MM.1S (cell line): ENCODE measurements around the gene SUPT3H.
"Not testable (repeated sequence)": the region's sequence is repeated elsewhere in the genome, so short reads cannot be mapped to it uniquely, and the experiment has no call there.

Experiments used
- DNase-seq: peaks from one replicate; pipeline ENCODE4 v3.0.0-alpha.2; 2015
- H2AFZ ChIP-seq: fragments of 300-600 bp; sonication (generic); 2 replicates; pipeline ENCODE4 v1.6.0; 2016; ENCODE audit warnings: antibody characterized with exemption, low read length
- H3F3A ChIP-seq: fragments of 300-600 bp; sonication (generic); 2 replicates; pipeline ENCODE4 v1.6.1; 2016; ENCODE audit warnings: mild to moderate bottlenecking, antibody characterized with exemption, low read length, moderate library complexity, mixed read lengths; ENCODE audit not compliant: insufficient read depth
- H3K27ac ChIP-seq: fragments of 300-600 bp; sonication (generic); 2 replicates; pipeline ENCODE4 v1.5.1; 2016; ENCODE audit warnings: mild to moderate bottlenecking, low read length
- H3K27me3 ChIP-seq: fragments of 300-600 bp; sonication (generic); replicated peaks from 2 replicates; pipeline ENCODE4 v1.6.0; 2016; ENCODE audit warnings: low read length; ENCODE audit not compliant: insufficient read depth
- H3K36me3 ChIP-seq: fragments of 300-600 bp; sonication (generic); replicated peaks from 2 replicates; pipeline ENCODE4 v1.6.1; 2016; ENCODE audit warnings: mild to moderate bottlenecking, low read length, mixed read lengths; ENCODE audit not compliant: insufficient read depth
- H3K4me1 ChIP-seq: fragments of 300-600 bp; sonication (generic); 2 replicates; pipeline ENCODE4 v1.6.1; 2016; ENCODE audit warnings: low read length, mixed read lengths
- H3K4me2 ChIP-seq: fragments of 300-600 bp; sonication (generic); 2 replicates; pipeline ENCODE4 v1.6.0; 2016; ENCODE audit warnings: low read depth, low read length
- H3K4me3 ChIP-seq: fragments of 300-600 bp; sonication (generic); 2 replicates; pipeline ENCODE4 v1.5.1; 2016; ENCODE audit warnings: low read length, mixed read lengths
- H3K79me2 ChIP-seq: fragments of 300-600 bp; sonication (generic); 2 replicates; pipeline ENCODE4 v1.6.1; 2016; ENCODE audit warnings: mixed run types, low read length, mixed read lengths
- H3K9ac ChIP-seq: fragments of 300-600 bp; sonication (generic); 2 replicates; pipeline ENCODE4 v1.6.1; 2016; ENCODE audit warnings: low read length, mixed read lengths
- H3K9me2 ChIP-seq: fragments of 300-600 bp; sonication (generic); replicated peaks from 2 replicates; pipeline ENCODE4 v1.6.1; 2016; ENCODE audit warnings: mild to moderate bottlenecking, low read length, mixed read lengths; ENCODE audit not compliant: insufficient read depth
- H3K9me3 ChIP-seq: fragments of 300-600 bp; sonication (generic); replicated peaks from 2 replicates; pipeline ENCODE4 v1.6.1; 2016; ENCODE audit warnings: mild to moderate bottlenecking, low read length, mixed read lengths; ENCODE audit not compliant: insufficient read depth
- H4K20me1 ChIP-seq: fragments of 300-600 bp; sonication (generic); 2 replicates; pipeline ENCODE4 v1.6.1; 2016; ENCODE audit warnings: mild to moderate bottlenecking, low read length, moderate library complexity, mixed read lengths; ENCODE audit not compliant: insufficient read depth
- EZH2 ChIP-seq: fragments of 300-600 bp; sonication (generic); optimal IDR thresholded peaks from 2 replicates; pipeline ENCODE3; 2017; ENCODE audit warnings: low read depth, mild to moderate bottlenecking, antibody characterized with exemption, low read length, mixed read lengths
- EZH2phosphoT487 ChIP-seq: fragments of 300-600 bp; sonication (generic); IDR thresholded peaks from 2 replicates; pipeline ENCODE4 v1.6.1; 2018; ENCODE audit warnings: antibody characterized with exemption, low read length
- TF ChIP-seq, protein P1 (sequence below): fragments of 300-600 bp; sonication (generic); IDR thresholded peaks from 2 replicates; pipeline ENCODE4 v1.5.1; 2016; ENCODE audit warnings: antibody characterized with exemption, low read length, mixed read lengths

The SUPT3H gene

DNA sequence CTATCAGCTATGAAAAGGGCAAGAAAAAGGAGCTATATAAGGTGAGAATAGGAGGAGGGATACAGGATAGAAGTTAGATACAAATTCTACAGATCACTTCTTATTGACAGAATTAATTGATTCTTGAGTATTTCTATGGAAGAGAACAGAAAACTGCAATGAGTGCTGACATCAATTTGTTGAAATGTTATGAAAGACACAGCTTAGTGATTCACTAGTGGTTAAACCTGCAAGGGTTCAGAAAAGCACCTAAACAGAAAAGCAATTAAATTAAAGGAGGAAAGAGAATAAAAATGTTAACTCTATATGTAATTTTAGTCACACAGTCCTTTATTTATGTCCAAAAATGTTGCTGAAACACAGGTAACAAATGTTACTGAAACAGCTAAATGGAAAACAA lies 304.0 kb downstream of the SUPT3H start:
- Histone ChIP-seq H3F3A (no peaks in the 10 kb centered on the region), H3K9ac (no peak overlapping the region), H3K36me3 (no peaks in the 10 kb centered on the region), H3K4me2 (no peak overlapping the region), H4K20me1 (no peaks in the 10 kb centered on the region), H3K9me2 (no peaks in the 10 kb centered on the region), H3K27ac (no peak overlapping the region), H3K79me2 (no peaks in the 10 kb centered on the region), H3K27me3 (no peaks in the 10 kb centered on the region), H3K9me3 (no peaks in the 10 kb centered on the region), H3K4me3 (no peak overlapping the region), H2AFZ (no peak overlapping the region), H3K4me1 (no peaks in the 10 kb centered on the region)
- DNase-seq, result no peak
- TF ChIP-seq EZH2, result no peak
- TF ChIP-seq, protein P1, sequence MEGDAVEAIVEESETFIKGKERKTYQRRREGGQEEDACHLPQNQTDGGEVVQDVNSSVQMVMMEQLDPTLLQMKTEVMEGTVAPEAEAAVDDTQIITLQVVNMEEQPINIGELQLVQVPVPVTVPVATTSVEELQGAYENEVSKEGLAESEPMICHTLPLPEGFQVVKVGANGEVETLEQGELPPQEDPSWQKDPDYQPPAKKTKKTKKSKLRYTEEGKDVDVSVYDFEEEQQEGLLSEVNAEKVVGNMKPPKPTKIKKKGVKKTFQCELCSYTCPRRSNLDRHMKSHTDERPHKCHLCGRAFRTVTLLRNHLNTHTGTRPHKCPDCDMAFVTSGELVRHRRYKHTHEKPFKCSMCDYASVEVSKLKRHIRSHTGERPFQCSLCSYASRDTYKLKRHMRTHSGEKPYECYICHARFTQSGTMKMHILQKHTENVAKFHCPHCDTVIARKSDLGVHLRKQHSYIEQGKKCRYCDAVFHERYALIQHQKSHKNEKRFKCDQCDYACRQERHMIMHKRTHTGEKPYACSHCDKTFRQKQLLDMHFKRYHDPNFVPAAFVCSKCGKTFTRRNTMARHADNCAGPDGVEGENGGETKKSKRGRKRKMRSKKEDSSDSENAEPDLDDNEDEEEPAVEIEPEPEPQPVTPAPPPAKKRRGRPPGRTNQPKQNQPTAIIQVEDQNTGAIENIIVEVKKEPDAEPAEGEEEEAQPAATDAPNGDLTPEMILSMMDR, result no peak
- TF ChIP-seq EZH2phosphoT487, result no peak

DNA sequence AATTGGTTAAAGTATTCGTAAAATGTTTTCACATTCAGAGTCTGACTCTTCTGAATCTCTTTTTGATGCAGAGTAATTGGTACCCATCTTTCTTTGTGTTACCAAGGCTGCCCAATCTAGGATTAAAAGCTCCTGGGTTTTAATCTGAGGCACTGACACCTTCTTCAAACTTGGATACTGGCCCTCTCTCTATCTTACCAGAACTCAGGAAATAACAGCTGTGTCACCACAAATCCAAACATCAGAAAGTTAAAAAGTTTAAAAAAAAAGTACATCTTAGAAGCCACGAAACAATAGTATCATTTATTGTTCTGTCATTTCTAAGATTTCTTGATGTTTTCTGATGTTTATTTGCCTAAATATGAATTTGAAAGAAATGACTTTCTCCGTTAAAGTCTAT lies 305.1 kb downstream of the SUPT3H start:
- no peak overlapping the region for H3K4me2 ChIP-seq
- no peaks in the 10 kb centered on the region for H3F3A ChIP-seq
- TF ChIP-seq EZH2 (no peak), EZH2phosphoT487 (no peak)
- TF ChIP-seq, protein P1, result no peak
- no peaks in the 10 kb centered on the region for H3K9me2 ChIP-seq
- H3K27ac ChIP-seq, result no peak overlapping the region
- H3K36me3 ChIP-seq, result no peaks in the 10 kb centered on the region
- no peak for DNase-seq
- H3K9ac ChIP-seq, result no peak overlapping the region
- H3K4me3 ChIP-seq, result no peak overlapping the region
- no peaks in the 10 kb centered on the region for H3K9me3 ChIP-seq
- H3K27me3 ChIP-seq, result no peaks in the 10 kb centered on the region
- no peaks in the 10 kb centered on the region for H3K4me1 ChIP-seq
- H3K79me2 ChIP-seq, result no peaks in the 10 kb centered on the region
- no peak overlapping the region for H2AFZ ChIP-seq
- no peaks in the 10 kb centered on the region for H4K20me1 ChIP-seq

DNA sequence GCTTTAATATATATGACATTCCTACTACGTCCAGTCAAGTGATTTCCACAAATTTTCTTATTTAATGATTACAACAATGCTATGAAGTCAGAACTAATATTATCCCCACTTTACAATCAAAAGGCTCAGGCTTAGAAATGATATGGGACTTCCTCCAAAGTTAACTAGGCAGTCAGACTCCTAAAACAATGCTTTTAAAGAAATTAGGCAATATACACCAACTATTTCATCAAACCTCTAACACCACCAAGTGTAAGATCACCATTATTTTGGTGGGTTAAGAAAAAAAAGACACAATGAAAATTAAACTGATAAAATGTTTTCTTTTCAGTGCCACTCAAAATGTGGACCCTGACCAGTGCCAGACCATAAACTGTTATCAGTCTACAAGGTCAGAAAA lies 305.7 kb downstream of the SUPT3H start:
- Histone ChIP-seq H3K9me3 (no peaks in the 10 kb centered on the region), H4K20me1 (no peaks in the 10 kb centered on the region), H3K4me2 (no peak overlapping the region), H3K36me3 (no peaks in the 10 kb centered on the region), H3K79me2 (no peaks in the 10 kb centered on the region), H3K9ac (no peak overlapping the region), H3K4me1 (no peaks in the 10 kb centered on the region), H3K9me2 (no peaks in the 10 kb centered on the region), H3F3A (no peaks in the 10 kb centered on the region), H3K27ac (no peak overlapping the region), H3K27me3 (no peaks in the 10 kb centered on the region), H2AFZ (no peak overlapping the region), H3K4me3 (no peak overlapping the region)
- no peak for TF ChIP-seq EZH2
- TF ChIP-seq, protein P1, result no peak
- no peak for TF ChIP-seq EZH2phosphoT487
- DNase-seq, result no peak

DNA sequence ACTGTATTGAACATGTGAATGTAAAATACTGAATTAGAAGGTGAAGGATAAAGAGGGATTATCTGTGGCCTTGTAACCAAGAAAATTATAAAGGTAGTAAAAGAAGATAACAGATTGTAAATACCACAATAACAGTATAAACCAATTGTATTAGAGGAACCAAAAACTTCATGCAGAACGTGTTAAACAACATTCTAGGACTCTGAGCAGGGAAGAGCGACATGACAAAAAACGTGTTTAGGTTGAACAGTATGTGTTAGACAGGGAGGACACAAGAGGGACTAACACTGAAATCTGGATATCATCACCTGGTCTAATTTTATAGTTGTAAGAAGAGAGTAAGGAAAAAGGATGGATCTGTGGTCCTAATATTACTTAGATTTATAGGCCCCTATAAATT lies 308.6 kb downstream of the SUPT3H start:
- H3K27ac ChIP-seq, result no peak overlapping the region
- no peaks in the 10 kb centered on the region for H3K36me3 ChIP-seq
- no peaks in the 10 kb centered on the region for H3K9me2 ChIP-seq
- no peaks in the 10 kb centered on the region for H4K20me1 ChIP-seq
- H3K4me1 ChIP-seq, result no peaks in the 10 kb centered on the region
- no peaks in the 10 kb centered on the region for H3K9me3 ChIP-seq
- DNase-seq, result no peak
- no peak overlapping the region for H3K4me3 ChIP-seq
- no peaks in the 10 kb centered on the region for H3F3A ChIP-seq
- no peak overlapping the region for H3K4me2 ChIP-seq
- no peaks in the 10 kb centered on the region for H3K27me3 ChIP-seq
- no peak overlapping the region for H2AFZ ChIP-seq
- H3K79me2 ChIP-seq, result no peaks in the 10 kb centered on the region
- H3K9ac ChIP-seq, result no peak overlapping the region
- TF ChIP-seq EZH2phosphoT487 (no peak), EZH2 (no peak)
- TF ChIP-seq, protein P1, result no peak

DNA sequence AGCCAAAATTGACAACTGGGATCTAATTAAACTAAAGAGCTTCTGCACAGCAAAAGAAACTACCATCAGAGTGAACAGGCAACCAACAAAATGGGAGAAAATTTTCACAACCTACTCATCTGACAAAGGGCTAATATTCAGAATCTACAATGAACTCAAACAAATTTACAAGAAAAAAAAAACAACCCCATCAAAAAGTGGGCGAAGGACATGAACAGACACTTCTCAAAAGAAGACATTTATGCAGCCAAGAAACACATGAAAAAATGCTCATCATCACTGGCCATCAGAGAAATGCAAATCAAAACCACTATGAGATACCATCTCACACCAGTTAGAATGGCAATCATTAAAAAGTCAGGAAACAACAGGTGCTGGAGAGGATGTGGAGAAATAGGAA lies 310.3 kb downstream of the SUPT3H start:
- not testable (repeated sequence) for DNase-seq, H3K4me1 ChIP-seq, H3K36me3 ChIP-seq, H3K9ac ChIP-seq, H3K4me2 ChIP-seq, H2AFZ ChIP-seq, H3K27me3 ChIP-seq, H3K4me3 ChIP-seq, H3K27ac ChIP-seq, H3K9me3 ChIP-seq, H4K20me1 ChIP-seq, H3F3A ChIP-seq, H3K79me2 ChIP-seq, H3K9me2 ChIP-seq
